Measurements from ENCODE around the gene CLGN. TPM values are rescaled to one million over a fixed set of nuclear protein-coding genes. Genes with fewer than 3 reads are reported as not detected.

The CLGN gene
- total and polyA plus RNA-seq, 2 donors from 2014 or later, result 0.44 to 0.54 TPM

- Histone ChIP-seq H3K27ac (ENCODE audit: low read depth in 2 of 2, low read length in 2 of 2) (no peak overlapping the region), H3K4me3 (ENCODE audit: low read length in 3 of 3) (no peak overlapping the region), H3K27me3 (ENCODE audit: control insufficient read depth, insufficient read depth, low read length) (no peaks in the 10 kb centered on the region), H3K4me1 (ENCODE audit: control insufficient read depth in 2 of 3, insufficient read depth in 2 of 3, low read depth in 1 of 3, low read length in 3 of 3) (no peaks in the 10 kb centered on the region), H3K9ac (ENCODE audit: low read length in 3 of 3) (no peak overlapping the region), H3K36me3 (ENCODE audit: control insufficient read depth in 2 of 3, insufficient read depth in 3 of 3, low read length in 3 of 3) (no peaks in the 10 kb centered on the region), H3K9me3 (ENCODE audit: control insufficient read depth in 2 of 3, insufficient read depth in 1 of 3, low read length in 3 of 3) (no peaks in the 10 kb centered on the region)
- TF ChIP-seq CTCF (IDR thresholded peaks at IDR 0.05; ENCODE audit: borderline replicate concordance, extremely low read depth, insufficient read depth), result no peak
- FAIRE-seq, result no peak
- intact Hi-C loops (cut with DNase I), result no loop called here
- DNase-seq, result no peak
Measured at GRCh38 chr4:140400111-140400510, 27.3 kb downstream of the CLGN start.

GRCh38 chr4:140395668-140396067, 31.8 kb downstream of the CLGN start:
- DNase-seq, result no peak
- FAIRE-seq, result no peak
- no peak for TF ChIP-seq CTCF (IDR thresholded peaks at IDR 0.05; ENCODE audit: borderline replicate concordance, extremely low read depth, insufficient read depth)
- no peaks in the 10 kb centered on the region for H3K4me1 ChIP-seq (ENCODE audit: control insufficient read depth in 2 of 3, insufficient read depth in 2 of 3, low read depth in 1 of 3, low read length in 3 of 3)
- no peak overlapping the region for H3K9ac ChIP-seq (ENCODE audit: low read length in 3 of 3)
- no peak overlapping the region for H3K27ac ChIP-seq (ENCODE audit: low read depth in 2 of 2, low read length in 2 of 2)
- H3K4me3 ChIP-seq (ENCODE audit: low read length in 3 of 3), result no peak overlapping the region
- no peaks in the 10 kb centered on the region for H3K9me3 ChIP-seq (ENCODE audit: control insufficient read depth in 2 of 3, insufficient read depth in 1 of 3, low read length in 3 of 3)
- H3K27me3 ChIP-seq (ENCODE audit: control insufficient read depth, insufficient read depth, low read length), result no peaks in the 10 kb centered on the region
- H3K36me3 ChIP-seq (ENCODE audit: control insufficient read depth in 2 of 3, insufficient read depth in 3 of 3, low read length in 3 of 3), result no peaks in the 10 kb centered on the region
- intact Hi-C loops (cut with DNase I), result no loop called here

GRCh38 chr4:140388015-140388414, 39.4 kb downstream of the CLGN start:
- H3K9ac ChIP-seq (ENCODE audit: low read length in 3 of 3), result no peak overlapping the region
- FAIRE-seq (no peak), DNase-seq (no peak)
- peaks cover 0 to 2% (median 0%) of the 10 kb centered on the region in 3 donors for H3K36me3 ChIP-seq (ENCODE audit: control insufficient read depth in 2 of 3, insufficient read depth in 3 of 3, low read length in 3 of 3)
- no peaks in the 10 kb centered on the region for H3K27me3 ChIP-seq (ENCODE audit: control insufficient read depth, insufficient read depth, low read length)
- no peak overlapping the region for H3K27ac ChIP-seq (ENCODE audit: low read depth in 2 of 2, low read length in 2 of 2)
- H3K4me1 ChIP-seq (ENCODE audit: control insufficient read depth in 2 of 3, insufficient read depth in 2 of 3, low read depth in 1 of 3, low read length in 3 of 3), result no peaks in the 10 kb centered on the region
- no peaks in the 10 kb centered on the region for H3K9me3 ChIP-seq (ENCODE audit: control insufficient read depth in 2 of 3, insufficient read depth in 1 of 3, low read length in 3 of 3)
- no peak overlapping the region for H3K4me3 ChIP-seq (ENCODE audit: low read length in 3 of 3)
- intact Hi-C loops (cut with DNase I), result no loop called here
- no peak for TF ChIP-seq CTCF (IDR thresholded peaks at IDR 0.05; ENCODE audit: borderline replicate concordance, extremely low read depth, insufficient read depth)

- intact Hi-C loops (cut with DNase I), result no loop called here
- H3K9me3 ChIP-seq (ENCODE audit: control insufficient read depth in 2 of 3, insufficient read depth in 1 of 3, low read length in 3 of 3), result no peaks in the 10 kb centered on the region
- FAIRE-seq (no peak), DNase-seq (no peak)
- peaks cover 0 to 5% (median 0%) of the 10 kb centered on the region in 3 donors for H3K36me3 ChIP-seq (ENCODE audit: control insufficient read depth in 2 of 3, insufficient read depth in 3 of 3, low read length in 3 of 3)
- no peaks in the 10 kb centered on the region for H3K4me1 ChIP-seq (ENCODE audit: control insufficient read depth in 2 of 3, insufficient read depth in 2 of 3, low read depth in 1 of 3, low read length in 3 of 3)
- no peak overlapping the region for H3K4me3 ChIP-seq (ENCODE audit: low read length in 3 of 3)
- H3K27ac ChIP-seq (ENCODE audit: low read depth in 2 of 2, low read length in 2 of 2), result no peak overlapping the region
- no peak overlapping the region for H3K9ac ChIP-seq (ENCODE audit: low read length in 3 of 3)
- TF ChIP-seq CTCF (IDR thresholded peaks at IDR 0.05; ENCODE audit: borderline replicate concordance, extremely low read depth, insufficient read depth), result no peak
- no peaks in the 10 kb centered on the region for H3K27me3 ChIP-seq (ENCODE audit: control insufficient read depth, insufficient read depth, low read length)
Measured at GRCh38 chr4:140382732-140383131, 44.7 kb downstream of the CLGN start.
